PC-9 (cell line): Measurements from ENCODE around the gene TATDN2. TPM values are rescaled to one million over a fixed set of nuclear protein-coding genes. Genes with fewer than 3 reads are reported as not detected.
"Not testable (repeated sequence)": the region's sequence is repeated elsewhere in the genome, so short reads cannot be mapped to it uniquely, and the experiment has no call there.

Source experiments
- BruUV-seq: library from RNA; stranded (reverse); fragments of 400-500 nt; replicated peaks from 2 replicates; lab custom pipeline; 2021; lab: Mats Ljungman, UMichigan
- CTCF ChIA-PET: fragments of 300-600 bp; sonication (Branson Sonifier 250); formaldehyde crosslinking; loops from one replicate; lab custom pipeline; 2022; ENCODE audit warnings: antibody characterized with exemption; lab: Charles Lee
- POLR2A ChIA-PET: fragments of 300-600 bp; sonication (Branson Sonifier 250); formaldehyde crosslinking; loops from one replicate; lab custom pipeline; 2022; ENCODE audit warnings: antibody characterized with exemption; ENCODE audit not compliant: unreplicated experiment; lab: Charles Lee
- DNase-seq, 2 experiments: peaks; one replicate each; pipeline versions ENCODE4 v3.0.0 to v3.0.0-alpha.2; 2015 to 2022; ENCODE audit warnings: mixed read lengths in 1 of 2
- H2AFZ ChIP-seq: fragments of 200-600 bp; sonication (generic); 2 replicates; pipeline ENCODE4 v1.8.1; 2017; ENCODE audit warnings: antibody characterized with exemption
- H3F3A ChIP-seq: fragments of 200-600 bp; sonication (generic); 2 replicates; pipeline ENCODE4 v1.8.1; 2017; ENCODE audit warnings: antibody characterized with exemption, mild to moderate bottlenecking, low read depth; ENCODE audit not compliant: insufficient read depth
- H3K27ac ChIP-seq: fragments of 200-600 bp; sonication (generic); 2 replicates; pipeline ENCODE4 v1.6.1; 2016; ENCODE audit warnings: mixed run types
- H3K27me3 ChIP-seq: fragments of 200-600 bp; sonication (generic); 2 replicates; pipeline ENCODE4 v1.6.1; 2016; ENCODE audit warnings: low read depth, mixed run types; ENCODE audit not compliant: insufficient read depth
- H3K36me3 ChIP-seq: fragments of 200-600 bp; sonication (generic); 2 replicates; pipeline ENCODE4 v1.6.1; 2016; ENCODE audit warnings: low read depth, mixed run types
- H3K4me1 ChIP-seq: fragments of 200-600 bp; sonication (generic); replicated peaks from 2 replicates; pipeline ENCODE4 v1.6.1; 2016; ENCODE audit warnings: mixed run types; ENCODE audit not compliant: insufficient read depth
- H3K4me2 ChIP-seq: fragments of 200-600 bp; sonication (generic); 2 replicates; pipeline ENCODE4 v1.6.1; 2017; ENCODE audit warnings: mixed run types
- H3K4me3 ChIP-seq: fragments of 200-600 bp; sonication (generic); 2 replicates; pipeline ENCODE4 v1.6.1; 2016; ENCODE audit warnings: mixed run types
- H3K79me2 ChIP-seq: fragments of 200-600 bp; sonication (generic); 2 replicates; pipeline ENCODE4 v1.6.1; 2017; ENCODE audit warnings: low read depth, mixed run types
- H3K9me2 ChIP-seq: fragments of 200-600 bp; sonication (generic); 2 replicates; pipeline ENCODE4 v1.8.1; 2017; ENCODE audit warnings: mild to moderate bottlenecking; ENCODE audit not compliant: insufficient read depth
- H3K9me3 ChIP-seq: fragments of 200-600 bp; sonication (generic); 2 replicates; pipeline ENCODE4 v1.8.1; 2016; ENCODE audit warnings: low read depth; ENCODE audit not compliant: insufficient read depth
- H4K20me1 ChIP-seq: fragments of 200-600 bp; sonication (generic); 2 replicates; pipeline ENCODE4 v1.8.1; 2017; ENCODE audit not compliant: insufficient read depth
- EZH2 ChIP-seq: fragments of 200-600 bp; sonication (generic); IDR thresholded peaks from 2 replicates; pipeline ENCODE4 v1.8.0; 2017; ENCODE audit warnings: antibody characterized with exemption, low read depth
- intact Hi-C: fragments of 100-400 bp; cut with micrococcal nuclease; formaldehyde crosslinking; loops from one replicate; pipeline ENCODE4 v1.10.0; 2022; ENCODE audit not compliant: unreplicated experiment
- total RNA-seq: library from RNA; stranded (reverse); gene quantifications from 2 replicates; pipeline ENCODE4 v1.2.3, GENCODE V29; 2021
- TF ChIP-seq, protein P1 (sequence below): fragments of 200-600 bp; sonication (generic); conservative IDR thresholded peaks from 2 replicates; pipeline ENCODE4 v1.6.1; 2017; ENCODE audit warnings: mixed run types, antibody characterized with exemption, mild to moderate bottlenecking, moderate library complexity

Gene TATDN2
- total RNA-seq, 1 experiment from 2014 or later = 34.0 TPM

DNA sequence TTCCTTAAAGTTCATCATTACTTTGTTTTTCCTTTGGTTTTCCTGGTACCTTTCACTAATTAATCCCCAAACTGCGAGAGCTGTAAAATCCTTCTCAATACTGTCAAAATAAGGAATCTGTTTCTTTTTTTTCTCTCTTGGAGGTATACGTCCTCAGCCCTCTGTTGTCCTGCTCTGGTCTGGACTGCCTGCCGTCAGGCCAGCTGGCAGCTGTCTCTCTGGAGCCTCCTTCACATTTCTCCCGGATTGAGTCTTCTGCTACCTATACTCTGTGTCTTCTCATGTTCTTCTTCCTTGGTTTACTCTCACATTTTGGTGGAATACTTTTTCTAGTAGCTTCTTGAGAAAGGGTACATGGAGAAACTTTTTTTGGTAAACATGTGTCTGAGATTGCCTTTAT, 13.8 kb downstream of the TATDN2 start:
- Histone ChIP-seq H4K20me1 (peaks cover 11% of the 10 kb centered on the region), H3F3A (peaks cover 3% of the 10 kb centered on the region; the same call in 1 of the 2 replicates), H3K79me2 (peaks cover 23% of the 10 kb centered on the region), H3K4me1 (no peaks in the 10 kb centered on the region), H3K4me3 (no peak overlapping the region), H3K9me2 (no peaks in the 10 kb centered on the region), H3K27ac (no peak overlapping the region), H3K4me2 (no peak overlapping the region), H3K9me3 (no peaks in the 10 kb centered on the region), H3K36me3 (peaks cover 24% of the 10 kb centered on the region; the same call in 1 of the 2 replicates), H3K27me3 (no peaks in the 10 kb centered on the region), H2AFZ (no peak overlapping the region)
- ChIA-PET POLR2A (no interaction called here), CTCF (no interaction called here)
- TF ChIP-seq EZH2 = no peak
- TF ChIP-seq, protein P1, sequence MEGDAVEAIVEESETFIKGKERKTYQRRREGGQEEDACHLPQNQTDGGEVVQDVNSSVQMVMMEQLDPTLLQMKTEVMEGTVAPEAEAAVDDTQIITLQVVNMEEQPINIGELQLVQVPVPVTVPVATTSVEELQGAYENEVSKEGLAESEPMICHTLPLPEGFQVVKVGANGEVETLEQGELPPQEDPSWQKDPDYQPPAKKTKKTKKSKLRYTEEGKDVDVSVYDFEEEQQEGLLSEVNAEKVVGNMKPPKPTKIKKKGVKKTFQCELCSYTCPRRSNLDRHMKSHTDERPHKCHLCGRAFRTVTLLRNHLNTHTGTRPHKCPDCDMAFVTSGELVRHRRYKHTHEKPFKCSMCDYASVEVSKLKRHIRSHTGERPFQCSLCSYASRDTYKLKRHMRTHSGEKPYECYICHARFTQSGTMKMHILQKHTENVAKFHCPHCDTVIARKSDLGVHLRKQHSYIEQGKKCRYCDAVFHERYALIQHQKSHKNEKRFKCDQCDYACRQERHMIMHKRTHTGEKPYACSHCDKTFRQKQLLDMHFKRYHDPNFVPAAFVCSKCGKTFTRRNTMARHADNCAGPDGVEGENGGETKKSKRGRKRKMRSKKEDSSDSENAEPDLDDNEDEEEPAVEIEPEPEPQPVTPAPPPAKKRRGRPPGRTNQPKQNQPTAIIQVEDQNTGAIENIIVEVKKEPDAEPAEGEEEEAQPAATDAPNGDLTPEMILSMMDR = no peak
- intact Hi-C loops = no loop called here
- BruUV-seq = no TSS peak
- no peak for DNase-seq

GRCh38 chr3:10263646-10264363, 15.5 kb downstream of the TATDN2 start:
- H3K27ac ChIP-seq = no peak overlapping the region

DNA sequence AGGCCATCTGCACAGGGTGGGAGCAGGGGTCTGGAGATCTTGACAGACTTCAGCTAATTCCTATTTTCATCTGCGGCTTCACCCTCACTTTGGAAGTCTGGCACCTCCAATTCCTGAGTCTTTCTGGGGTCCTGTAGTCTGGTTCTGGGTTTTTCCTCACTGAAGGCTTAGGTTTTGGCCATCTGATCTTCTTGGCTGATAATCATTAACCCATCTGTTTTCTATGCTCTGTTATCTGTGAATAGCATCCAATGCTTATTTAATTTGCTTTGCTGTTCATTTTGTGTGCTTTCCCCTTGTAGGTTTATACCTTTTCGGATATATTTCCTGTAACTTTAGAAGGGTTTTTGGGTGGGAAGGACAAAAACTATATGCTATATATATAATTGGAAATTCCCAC, 17.6 kb downstream of the TATDN2 start:
- no peak for DNase-seq
- intact Hi-C loops = no loop called here
- Histone ChIP-seq H3K9me3 (no peaks in the 10 kb centered on the region), H3K9me2 (no peaks in the 10 kb centered on the region), H3F3A (0 out of 2 replicates have a peak, but pooled peaks cover 3% of the 10 kb centered on the region), H3K4me3 (no peak overlapping the region), H3K79me2 (peaks cover 31% of the 10 kb centered on the region), H4K20me1 (peaks cover 27% of the 10 kb centered on the region), H3K27me3 (no peaks in the 10 kb centered on the region), H3K27ac (no peak overlapping the region), H2AFZ (no peak overlapping the region), H3K4me2 (no peak overlapping the region), H3K4me1 (no peaks in the 10 kb centered on the region), H3K36me3 (peaks cover 36% of the 10 kb centered on the region)
- ChIA-PET POLR2A (no interaction called here), CTCF (no interaction called here)
- TF ChIP-seq, protein P1 = no peak
- no peak for TF ChIP-seq EZH2
- BruUV-seq = no TSS peak

More at GRCh38 chr3:10263646-10264363, 15.5 kb downstream of the TATDN2 start:
- no peaks in the 10 kb centered on the region for H3K4me1 ChIP-seq
- H3K9me3 ChIP-seq = no peaks in the 10 kb centered on the region
- peak in 1 of 2 experiments; percentile 9 for DNase-seq
- no TSS peak for BruUV-seq
- H3F3A ChIP-seq = peaks cover 3% of the 10 kb centered on the region; the same call in 1 of the 2 replicates
- H3K36me3 ChIP-seq = peaks cover 34% of the 10 kb centered on the region
- H4K20me1 ChIP-seq = peaks cover 15% of the 10 kb centered on the region
- ChIA-PET CTCF (interaction anchor here (0.5 kb wide), 1 partner anchor 32 kb away, joined by 7 read pairs; no protein-coding TSS in a partner anchor), POLR2A (no interaction called here)
- no peaks in the 10 kb centered on the region for H3K9me2 ChIP-seq
- intact Hi-C loops = no loop called here
- no peak overlapping the region for H3K4me2 ChIP-seq
- no peaks in the 10 kb centered on the region for H3K27me3 ChIP-seq
- H3K79me2 ChIP-seq = peaks cover 24% of the 10 kb centered on the region
- TF ChIP-seq EZH2 = no peak
- TF ChIP-seq, protein P1 = peak; percentile 69; the same call in 1 of the 2 replicates
- no peak overlapping the region for H2AFZ ChIP-seq
- no peak overlapping the region for H3K4me3 ChIP-seq

DNA sequence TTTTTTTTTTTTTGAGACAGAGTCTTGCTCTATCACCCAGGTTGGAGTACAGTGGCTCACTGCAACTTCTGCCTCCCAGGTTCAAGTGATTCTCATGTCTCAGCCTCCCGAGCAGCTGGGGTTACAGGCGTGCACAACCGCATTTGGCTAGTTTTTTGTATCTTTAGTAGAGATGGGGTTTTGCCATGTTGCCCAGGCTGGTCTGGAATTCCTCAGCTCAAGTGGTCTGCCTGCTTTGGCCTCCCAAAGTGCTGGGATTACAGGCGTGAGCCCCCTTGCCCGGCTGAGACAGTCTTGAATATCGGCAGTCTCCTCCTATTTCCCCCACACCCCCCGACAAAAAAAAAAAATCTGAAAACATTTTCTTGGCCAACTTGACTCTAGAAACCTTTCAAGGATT, 18.7 kb downstream of the TATDN2 start:
- H3K4me2 ChIP-seq, BruUV-seq, CTCF ChIA-PET, H3K9me2 ChIP-seq, H3K4me3 ChIP-seq, H2AFZ ChIP-seq, DNase-seq, H3K4me1 ChIP-seq, H3K9me3 ChIP-seq, H3K27me3 ChIP-seq, intact Hi-C loops, POLR2A ChIA-PET, H3F3A ChIP-seq, H3K27ac ChIP-seq: not testable (repeated sequence)
- Histone ChIP-seq H3K36me3 (peaks cover 39% of the 10 kb centered on the region), H3K79me2 (peaks cover 36% of the 10 kb centered on the region), H4K20me1 (peaks cover 30% of the 10 kb centered on the region)
